Muscle layer of duodenum (tissue), 2 donors: ENCODE measurements around the gene CLSTN3.

ENCODE experiments used
- H3K27ac ChIP-seq: one replicate; pipeline ENCODE4 v1.7.0; 2013; ENCODE audit warnings: mild to moderate bottlenecking, low read length
- H3K27me3 ChIP-seq: one replicate; pipeline ENCODE4 v1.7.0; 2013; ENCODE audit warnings: low read depth, mild to moderate bottlenecking, control low read depth, low read length
- H3K36me3 ChIP-seq, 2 donors: one replicate each; pipeline ENCODE4 v1.7.0; 2013; ENCODE audit warnings: low read length in 2 of 2, control low read depth in 1 of 2, mild to moderate bottlenecking in 1 of 2; ENCODE audit not compliant: insufficient read depth in 2 of 2, control insufficient read depth in 1 of 2
- H3K4me1 ChIP-seq, 2 donors: one replicate each; pipeline ENCODE4 v1.7.0; 2013; ENCODE audit warnings: low read length in 2 of 2, mild to moderate bottlenecking in 2 of 2, control low read depth in 1 of 2, moderate library complexity in 1 of 2; ENCODE audit not compliant: insufficient read depth in 2 of 2, control insufficient read depth in 1 of 2
- H3K4me3 ChIP-seq, 2 donors: one replicate each; pipeline ENCODE4 v1.7.0; 2013; ENCODE audit warnings: low read length in 2 of 2, low read depth in 1 of 2, mild to moderate bottlenecking in 1 of 2
- H3K9me3 ChIP-seq, 2 donors: one replicate each; pipeline ENCODE4 v1.7.0; 2013; ENCODE audit warnings: low read length in 2 of 2, control low read depth in 1 of 2, mild to moderate bottlenecking in 1 of 2; ENCODE audit not compliant: control insufficient read depth in 1 of 2
- donor health status: healthy.

Gene CLSTN3

DNA sequence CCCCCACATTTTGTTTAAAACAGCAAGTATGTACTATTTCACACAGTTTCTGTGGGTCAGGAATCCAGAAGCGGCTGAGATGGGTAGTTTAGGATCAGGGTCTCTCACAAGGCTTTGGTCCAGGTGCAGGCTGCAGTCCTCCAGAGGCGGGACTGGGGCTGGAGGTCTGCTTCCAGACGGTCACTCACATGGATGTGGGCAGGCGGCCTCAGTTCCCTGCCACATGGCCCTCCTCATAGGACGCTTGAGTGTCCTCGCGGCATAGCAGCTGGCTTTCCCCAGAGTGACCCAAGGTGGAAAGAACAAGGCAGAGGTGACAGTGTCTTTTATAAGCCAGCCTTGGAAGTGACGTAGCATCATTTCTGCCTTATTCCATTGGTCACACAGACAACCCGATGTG is 13.3 kb upstream of the CLSTN3 start:
- Histone ChIP-seq H3K4me3 (no peak overlapping the region), H3K36me3 (peaks cover 5 to 6% of the 10 kb centered on the region in 2 donors), H3K27me3 (no peaks in the 10 kb centered on the region), H3K27ac (no peak overlapping the region), H3K4me1 (peaks cover 0 to 10% of the 10 kb centered on the region in 2 donors), H3K9me3 (no peaks in the 10 kb centered on the region)

DNA sequence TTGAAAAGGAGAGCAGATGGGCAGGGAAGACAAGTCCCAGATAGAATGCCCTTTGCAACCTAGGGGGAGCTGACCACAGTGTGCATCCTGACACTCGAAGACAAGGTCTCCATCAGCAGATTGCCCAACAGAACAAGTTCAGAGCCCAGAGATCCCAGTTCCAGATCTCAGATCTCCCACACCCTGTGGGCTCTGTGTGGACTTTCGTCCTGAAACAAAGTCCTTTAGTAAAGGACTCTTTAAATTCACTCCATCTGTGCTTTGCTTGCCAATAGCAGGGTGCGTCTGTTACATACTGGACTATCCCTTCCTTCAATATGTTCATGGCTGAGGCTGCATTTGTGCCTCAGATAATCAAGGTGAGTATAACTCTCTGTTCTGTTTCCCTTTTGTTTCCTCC is 12.5 kb upstream of the CLSTN3 start:
- Histone ChIP-seq H3K27ac (no peak overlapping the region), H3K4me3 (no peak overlapping the region), H3K27me3 (no peaks in the 10 kb centered on the region), H3K4me1 (peaks cover 0 to 13% of the 10 kb centered on the region in 2 donors), H3K36me3 (peaks cover 5 to 6% of the 10 kb centered on the region in 2 donors), H3K9me3 (no peaks in the 10 kb centered on the region)

DNA sequence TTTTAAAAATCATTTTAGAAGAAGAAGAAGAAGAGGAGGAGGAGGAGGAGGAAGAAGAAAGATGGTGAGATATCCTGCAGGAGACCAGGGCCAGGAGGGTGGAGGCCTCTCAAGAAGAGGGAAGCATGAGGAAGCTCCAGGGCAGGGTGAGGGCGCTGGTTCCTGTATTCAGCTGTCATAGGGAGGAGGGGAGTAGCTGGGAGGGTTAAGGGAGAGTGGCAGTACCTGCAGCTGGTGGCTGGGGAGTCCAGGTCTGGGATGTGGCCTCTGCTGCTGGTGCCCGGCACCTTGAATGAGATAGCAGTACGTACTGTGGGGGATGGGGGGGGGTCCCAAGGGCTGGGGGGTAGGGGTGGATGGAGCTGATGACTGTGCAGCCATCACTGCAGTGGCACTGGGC is 11.3 kb upstream of the CLSTN3 start:
- no peak overlapping the region for H3K4me3 ChIP-seq
- H3K9me3 ChIP-seq: no peaks in the 10 kb centered on the region
- H3K27me3 ChIP-seq: no peaks in the 10 kb centered on the region

DNA sequence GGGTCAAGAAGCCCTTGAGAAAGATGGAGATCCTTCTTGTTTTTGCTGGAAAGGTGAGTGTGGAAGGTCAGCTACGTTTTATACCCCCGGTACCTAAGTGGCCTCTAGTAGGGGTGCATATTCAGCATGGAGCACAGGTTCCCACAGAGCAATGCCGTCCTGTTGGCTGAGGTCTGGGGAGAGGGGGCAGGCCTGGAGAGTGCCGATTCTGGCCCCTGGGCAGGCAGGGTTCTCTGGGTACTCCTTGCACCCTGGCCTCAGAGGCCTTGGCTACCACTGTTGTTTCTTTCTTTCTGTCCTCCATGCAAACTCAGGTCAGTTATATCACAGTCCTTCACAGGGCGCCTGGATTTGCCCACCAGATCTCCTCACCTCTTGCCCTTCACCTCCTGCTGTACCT is 10.0 kb upstream of the CLSTN3 start:
- H3K4me3 ChIP-seq: no peak overlapping the region
- H3K27ac ChIP-seq: no peak overlapping the region
- H3K4me1 ChIP-seq: peaks cover 0 to 6% of the 10 kb centered on the region in 2 donors
- H3K27me3 ChIP-seq: no peaks in the 10 kb centered on the region
- peaks cover 5 to 6% of the 10 kb centered on the region in 2 donors for H3K36me3 ChIP-seq
- H3K9me3 ChIP-seq: no peaks in the 10 kb centered on the region

More for the DNA sequence above, 11.3 kb upstream of the CLSTN3 start:
- H3K4me1 ChIP-seq: peaks cover 0 to 6% of the 10 kb centered on the region in 2 donors
- peaks cover 5 to 6% of the 10 kb centered on the region in 2 donors for H3K36me3 ChIP-seq
- no peak overlapping the region for H3K27ac ChIP-seq

DNA sequence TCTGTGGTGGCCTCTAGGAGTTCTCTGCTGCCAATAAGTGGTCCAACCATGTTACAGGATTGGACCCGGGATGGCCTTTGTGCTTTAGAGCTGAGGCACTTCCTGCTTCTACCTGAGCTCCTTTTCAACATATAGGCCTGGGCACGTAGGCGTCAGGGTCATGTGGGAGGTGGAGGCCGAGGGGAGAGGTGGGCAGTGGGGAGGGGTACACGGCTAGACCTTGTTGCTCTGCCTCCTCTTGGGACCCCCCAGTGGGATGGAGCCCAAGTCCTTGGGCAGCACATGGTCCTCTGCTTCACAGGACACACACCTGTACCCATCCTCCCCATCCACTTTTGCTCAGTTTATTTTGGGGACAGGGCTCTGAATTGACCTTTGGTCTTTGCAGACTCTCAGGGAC is 8.8 kb upstream of the CLSTN3 start:
- Histone ChIP-seq H3K36me3 (peaks cover 0 to 3% of the 10 kb centered on the region in 2 donors), H3K27me3 (no peaks in the 10 kb centered on the region), H3K9me3 (no peaks in the 10 kb centered on the region), H3K4me3 (no peak overlapping the region), H3K27ac (no peak overlapping the region), H3K4me1 (peaks cover 0 to 6% of the 10 kb centered on the region in 2 donors)

DNA sequence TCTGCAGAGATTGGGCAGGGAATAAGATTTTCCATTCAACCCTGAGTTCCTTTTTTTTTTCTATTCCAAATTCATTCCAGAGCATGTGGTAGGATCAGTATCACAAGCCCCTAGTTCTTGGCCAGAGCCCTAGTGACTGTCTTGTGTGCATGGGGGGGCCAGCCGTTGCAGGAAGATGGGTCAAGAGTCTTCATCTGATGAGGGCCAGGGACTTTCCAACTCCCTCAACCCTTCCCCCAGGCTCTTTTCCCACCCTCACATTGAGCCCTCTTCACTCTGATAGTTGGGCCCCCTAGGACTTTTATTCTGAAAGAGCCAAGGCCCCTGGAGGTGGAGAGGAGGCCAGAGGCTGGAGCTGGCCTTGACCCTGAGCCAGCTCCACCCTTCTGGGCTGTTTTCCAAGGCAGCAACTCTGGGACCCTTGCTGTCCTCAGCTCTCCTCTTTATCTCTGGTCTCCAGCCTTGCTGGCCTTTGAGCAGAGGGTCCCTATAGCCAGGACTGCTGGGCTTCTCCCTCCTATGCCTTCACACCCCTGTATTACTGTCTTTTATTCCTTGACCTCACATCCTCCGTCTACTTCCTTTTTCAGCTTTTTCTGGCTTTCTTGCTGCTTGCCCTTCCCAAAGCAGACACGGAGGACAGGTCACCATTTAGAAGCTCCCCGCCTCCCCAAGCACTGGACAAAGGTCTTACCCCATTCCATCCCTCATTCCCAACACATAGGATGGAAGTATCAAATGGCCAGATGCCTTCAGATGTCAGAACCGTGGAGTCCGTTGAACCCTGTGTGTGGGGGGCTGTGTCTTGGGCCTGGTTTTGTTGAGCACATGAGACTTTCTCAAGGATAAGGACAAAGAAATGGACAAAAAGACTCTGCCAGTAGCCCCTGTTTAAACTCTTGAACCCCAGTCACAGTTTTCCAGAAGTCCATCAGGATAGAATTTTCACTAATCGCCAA is 7.1 kb upstream of the CLSTN3 start:
- Histone ChIP-seq H3K27me3 (no peaks in the 10 kb centered on the region), H3K4me3 (no peak overlapping the region), H3K27ac (no peak overlapping the region)

DNA sequence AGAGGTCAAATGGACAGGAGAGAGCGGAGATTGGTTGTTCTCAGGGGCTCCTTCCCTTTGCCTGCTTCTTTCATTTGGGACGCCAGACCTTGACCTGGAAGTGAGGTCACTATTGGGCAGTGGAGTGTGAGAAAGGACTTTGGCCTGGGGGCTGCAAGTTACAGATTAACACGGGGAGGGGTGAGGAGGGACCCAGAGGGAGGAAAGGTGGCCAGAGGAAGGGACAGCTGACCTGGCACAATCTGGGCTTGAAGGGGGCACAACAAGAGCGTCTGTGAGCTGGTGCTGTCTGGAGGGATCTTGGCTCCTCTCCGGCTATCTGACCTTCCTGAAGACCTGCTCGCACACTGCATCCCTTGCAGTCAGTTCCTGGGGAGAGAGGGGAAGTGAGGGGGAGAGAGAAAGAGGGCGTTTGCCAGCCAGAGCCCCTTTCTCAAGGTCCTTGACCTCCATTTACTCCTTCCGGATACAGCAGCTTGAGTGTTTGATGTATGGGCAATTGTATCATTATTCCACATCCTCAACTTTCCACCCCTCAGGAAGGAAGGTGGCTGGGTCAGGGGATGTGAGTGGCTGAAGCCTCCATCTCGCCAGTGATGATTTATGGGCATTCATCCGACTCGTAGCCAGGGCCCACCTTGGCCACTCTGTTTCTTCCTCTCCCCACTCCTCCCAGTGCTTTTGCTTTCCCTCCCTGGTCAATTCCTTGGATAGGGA is 6.2 kb upstream of the CLSTN3 start:
- H3K4me3 ChIP-seq: no peak overlapping the region
- H3K9me3 ChIP-seq: no peaks in the 10 kb centered on the region
- peaks cover 0 to 11% of the 10 kb centered on the region in 2 donors for H3K4me1 ChIP-seq
- H3K27ac ChIP-seq: no peak overlapping the region
- no peaks in the 10 kb centered on the region for H3K36me3 ChIP-seq
- H3K27me3 ChIP-seq: no peaks in the 10 kb centered on the region

More for the DNA sequence above, 7.1 kb upstream of the CLSTN3 start:
- peaks cover 0 to 6% of the 10 kb centered on the region in 2 donors for H3K4me1 ChIP-seq
- H3K9me3 ChIP-seq: no peaks in the 10 kb centered on the region
- no peaks in the 10 kb centered on the region for H3K36me3 ChIP-seq

DNA sequence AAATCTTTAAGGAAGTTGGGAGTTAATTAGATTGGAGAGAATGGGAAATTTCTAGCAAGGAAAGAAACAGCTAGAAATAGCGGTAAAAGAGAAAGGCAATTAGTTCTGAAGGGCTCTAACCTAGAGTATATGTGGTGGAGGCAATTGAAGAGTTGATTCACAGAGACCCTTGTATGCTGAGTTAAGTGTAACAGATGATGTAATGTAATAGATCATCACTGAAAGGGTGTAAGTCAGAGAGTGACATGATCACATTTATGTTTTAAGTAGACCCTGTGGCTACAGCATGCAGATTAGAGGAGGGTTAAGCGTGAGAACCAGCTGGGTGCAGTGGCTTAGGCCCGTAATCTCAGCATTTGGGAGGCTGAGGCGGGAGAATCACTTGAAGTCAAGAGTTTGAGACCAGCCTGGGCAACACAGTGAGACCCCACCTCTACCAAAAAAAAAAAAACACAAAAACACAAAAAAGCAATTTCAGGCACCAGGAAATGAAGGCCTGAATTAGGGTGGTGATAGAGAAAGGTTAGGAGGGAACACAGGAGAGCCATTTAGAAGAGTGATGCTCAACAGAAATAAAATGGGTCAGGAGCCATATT is 4.4 kb upstream of the CLSTN3 start:
- H3K9me3 ChIP-seq: no peaks in the 10 kb centered on the region

DNA sequence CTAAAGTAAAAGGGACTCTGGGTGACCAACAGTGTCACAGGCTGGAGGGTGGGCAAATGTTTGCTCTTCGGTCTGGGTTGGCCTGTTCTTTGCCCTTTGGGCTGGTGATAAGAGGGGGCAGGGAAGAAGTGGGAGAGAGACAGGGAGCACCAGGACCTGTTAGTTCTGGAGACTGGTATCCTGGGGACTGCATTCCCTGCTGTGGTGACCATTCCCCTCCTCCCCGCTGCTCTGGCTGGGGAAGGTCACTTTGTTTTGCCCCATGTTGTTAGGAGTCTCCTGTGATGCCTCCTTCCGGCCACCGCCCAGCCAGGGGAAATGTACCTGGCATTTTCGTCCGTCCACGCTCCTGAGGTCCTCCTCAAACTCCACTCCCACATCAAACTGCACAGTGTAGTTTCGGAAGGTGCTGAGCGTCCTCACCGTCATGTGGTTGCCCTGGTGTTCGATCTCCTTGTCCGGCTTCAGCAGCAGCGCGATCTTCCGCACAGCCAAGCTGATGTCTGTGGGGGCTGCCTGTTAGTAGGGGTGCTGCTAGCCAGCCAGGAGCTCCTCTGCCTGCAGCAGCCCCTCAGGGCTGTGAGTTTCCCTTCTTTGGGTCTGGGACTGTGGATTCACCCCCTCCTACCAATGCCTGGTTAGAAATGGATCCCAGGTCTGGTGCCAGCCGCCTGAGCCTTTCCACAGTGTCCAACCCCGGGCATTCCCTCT is 2.1 kb upstream of the CLSTN3 start:
- Histone ChIP-seq H3K4me3 (peak overlapping the region; percentile 19 to 78), H3K36me3 (no peaks in the 10 kb centered on the region), H3K4me1 (peaks cover 0 to 20% of the 10 kb centered on the region in 2 donors), H3K27me3 (peaks cover 3% of the 10 kb centered on the region), H3K27ac (no peak overlapping the region), H3K9me3 (no peaks in the 10 kb centered on the region)

More for the DNA sequence above, 4.4 kb upstream of the CLSTN3 start:
- Histone ChIP-seq H3K4me3 (no peak overlapping the region), H3K36me3 (no peaks in the 10 kb centered on the region), H3K27me3 (peaks cover under 1% of the 10 kb centered on the region), H3K4me1 (peaks cover 0 to 20% of the 10 kb centered on the region in 2 donors), H3K27ac (no peak overlapping the region)

DNA sequence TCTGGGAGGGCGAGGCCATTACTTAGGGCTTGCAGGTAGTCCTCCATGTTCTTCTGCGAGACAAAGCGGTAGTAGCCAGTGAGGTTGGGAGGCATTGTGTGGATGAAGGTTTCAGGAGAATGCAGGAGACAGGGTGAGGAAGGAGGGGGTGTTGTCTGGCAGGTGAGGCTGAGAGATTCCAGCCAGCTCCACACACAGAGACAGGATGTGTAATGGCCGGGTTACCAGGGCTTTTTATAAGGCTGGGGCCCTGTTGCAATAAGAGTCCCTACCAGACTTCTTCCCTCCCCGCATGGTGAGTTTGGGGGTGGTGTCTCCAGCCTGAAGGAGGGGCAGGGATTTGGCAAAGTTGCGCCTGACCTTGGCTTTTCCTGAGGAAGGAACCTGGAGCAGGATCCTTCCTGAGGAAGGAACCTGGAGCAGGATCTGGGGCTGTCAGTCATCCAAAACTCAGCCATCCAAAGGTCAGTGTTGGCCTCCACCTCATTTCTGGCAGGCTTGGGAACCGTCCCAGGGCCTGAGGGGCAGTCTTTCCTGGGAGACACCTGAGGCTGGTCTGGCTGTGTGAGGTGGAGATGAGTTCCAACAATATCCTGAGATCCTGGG is 1.4 kb upstream of the CLSTN3 start, which contains the start of gene RBP5:
Gene RBP5 (minus strand): TSS at position 209 of the 606 bp plus-strand sequence. CDS start 114 bp downstream, at position 95.
- H3K27ac ChIP-seq: no peak within 1 kb of the TSS
- peaks cover 0 to 20% of the 10 kb centered on the region in 2 donors for H3K4me1 ChIP-seq
- no peaks in the 10 kb centered on the region for H3K9me3 ChIP-seq
- H3K4me3 ChIP-seq: peak within 1 kb of the TSS; percentile 73 to 78
- peaks cover 3% of the 10 kb centered on the region for H3K27me3 ChIP-seq
- no peaks in the 10 kb centered on the region for H3K36me3 ChIP-seq
